Right lobe of liver (tissue), 4 donors: ENCODE data around the gene GSTM4.

ENCODE experiments used
- POLR2A ChIP-seq: fragments of 450-650 bp; IDR thresholded peaks from one replicate; pipeline ENCODE4 v1.6.1; 2017; ENCODE audit warnings: antibody characterized with exemption, mild to moderate bottlenecking
- TF ChIP-seq, protein P1 (sequence below), 4 donors: fragments of 200-600 bp in 3 of 4; fragments of 450-650 bp in 1 of 4; IDR thresholded peaks; one replicate each; pipeline versions ENCODE4 v1.5.1 to v1.8.0; 2016 to 2022; ENCODE audit warnings: antibody characterized with exemption in 4 of 4, mild to moderate bottlenecking in 2 of 4
- donor health status: DM: no; HTN: no; CAD: no.
- donor health status: DM: no; HTN: no; CAD: no.
- donor health status: DM: no; HTN: yes; CAD: no.

- TF ChIP-seq, protein P1, sequence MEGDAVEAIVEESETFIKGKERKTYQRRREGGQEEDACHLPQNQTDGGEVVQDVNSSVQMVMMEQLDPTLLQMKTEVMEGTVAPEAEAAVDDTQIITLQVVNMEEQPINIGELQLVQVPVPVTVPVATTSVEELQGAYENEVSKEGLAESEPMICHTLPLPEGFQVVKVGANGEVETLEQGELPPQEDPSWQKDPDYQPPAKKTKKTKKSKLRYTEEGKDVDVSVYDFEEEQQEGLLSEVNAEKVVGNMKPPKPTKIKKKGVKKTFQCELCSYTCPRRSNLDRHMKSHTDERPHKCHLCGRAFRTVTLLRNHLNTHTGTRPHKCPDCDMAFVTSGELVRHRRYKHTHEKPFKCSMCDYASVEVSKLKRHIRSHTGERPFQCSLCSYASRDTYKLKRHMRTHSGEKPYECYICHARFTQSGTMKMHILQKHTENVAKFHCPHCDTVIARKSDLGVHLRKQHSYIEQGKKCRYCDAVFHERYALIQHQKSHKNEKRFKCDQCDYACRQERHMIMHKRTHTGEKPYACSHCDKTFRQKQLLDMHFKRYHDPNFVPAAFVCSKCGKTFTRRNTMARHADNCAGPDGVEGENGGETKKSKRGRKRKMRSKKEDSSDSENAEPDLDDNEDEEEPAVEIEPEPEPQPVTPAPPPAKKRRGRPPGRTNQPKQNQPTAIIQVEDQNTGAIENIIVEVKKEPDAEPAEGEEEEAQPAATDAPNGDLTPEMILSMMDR (IDR thresholded peaks at IDR 0.05), result no peak
- no peak for TF ChIP-seq POLR2A
Observed at GRCh38 chr1:109632671-109633346, 23.1 kb upstream of the GSTM4 start.
